ENCODE measurements around the gene SCAMP2. TPM values are rescaled to one million over a fixed set of nuclear protein-coding genes. Genes with fewer than 3 reads are reported as not detected.
A peak's percentile ranks its signal among the peaks of the same experiment; 100 is the strongest.

Gene SCAMP2
- total and polyA plus RNA-seq, 4 donors, result 21.7 to 42.5 (median 29.1) TPM

GRCh38 chr15:74892313-74892712, 19.1 kb upstream of the SCAMP2 start:
- peak; percentile 38 to 55 for TF ChIP-seq HNF4A (conservative IDR thresholded peaks at IDR 0.05)
- no peak for TF ChIP-seq GABPA (IDR thresholded peaks at IDR 0.05 in 1 of 2, conservative IDR thresholded peaks at IDR 0.05 in 1 of 2)
- no peak for TF ChIP-seq TAF1 (conservative IDR thresholded peaks at IDR 0.05)
- peak; percentile 55 for TF ChIP-seq SP1 (IDR thresholded peaks at IDR 0.05)
- no peak for TF ChIP-seq JUND (IDR thresholded peaks at IDR 0.05)
- TF ChIP-seq MAX (IDR thresholded peaks at IDR 0.05), result no peak
- TF ChIP-seq NR2F2 (IDR thresholded peaks at IDR 0.05), result no peak
- TF ChIP-seq RXRA (IDR thresholded peaks at IDR 0.05), result peak; percentile 61 to 74
- TF ChIP-seq EGR1 (IDR thresholded peaks at IDR 0.05; ENCODE audit: low read depth in 2 of 2), result no peak
- TF ChIP-seq FOXA1 (IDR thresholded peaks at IDR 0.05), result no peak
- TF ChIP-seq REST (IDR thresholded peaks at IDR 0.05), result peak; percentile 45
- peak in 1 of 2 donors; percentile 48 for TF ChIP-seq RAD21 (IDR thresholded peaks at IDR 0.05)
- peak; percentile 23 for TF ChIP-seq CTCF (IDR thresholded peaks at IDR 0.05; ENCODE audit: low read depth, low read length, missing input control)
- TF ChIP-seq ATF3 (IDR thresholded peaks at IDR 0.05), result no peak
- TF ChIP-seq YY1 (IDR thresholded peaks at IDR 0.05), result no peak
- TF ChIP-seq FOXA2 (IDR thresholded peaks at IDR 0.05), result no peak
- no peak for TF ChIP-seq HNF4G (IDR thresholded peaks at IDR 0.05)
- no peak for TF ChIP-seq ZBTB33 (IDR thresholded peaks at IDR 0.05)
- H3K36me3 ChIP-seq (ENCODE audit: control insufficient read depth in 4 of 4, insufficient read depth in 3 of 4, low read depth in 1 of 4, low read length in 3 of 4), result peaks cover 2 to 20% (median 7%) of the 10 kb centered on the region in 4 donors
- no peaks in the 10 kb centered on the region for H3K9me3 ChIP-seq (ENCODE audit: control insufficient read depth in 4 of 4, low read length in 3 of 4)
- no peak overlapping the region for H3K4me3 ChIP-seq (ENCODE audit: low read depth in 1 of 3, low read length in 3 of 3)
- no peak overlapping the region for H3K9ac ChIP-seq (ENCODE audit: low read depth in 1 of 2, low read length in 2 of 2)
- H3K27ac ChIP-seq (ENCODE audit: low read depth in 1 of 2, low read length in 2 of 2), result no peak overlapping the region
- H3K27me3 ChIP-seq (ENCODE audit: control insufficient read depth in 4 of 4, insufficient read depth in 4 of 4, low read length in 3 of 4), result no peaks in the 10 kb centered on the region
- WGBS, result 38% methylated on average over 3 of the region's 3 CpGs
- H3K4me1 ChIP-seq (ENCODE audit: control insufficient read depth in 4 of 4, insufficient read depth in 4 of 4, low read length in 3 of 4), result peaks cover 7 to 30% (median 21%) of the 10 kb centered on the region in 4 donors
- DNase-seq (ENCODE audit: low spot score), result no peak

All from liver (tissue), 9 donors.